MCF 10A (cell line): ENCODE data around the gene MAP3K2. TPM values are rescaled to one million over a fixed set of nuclear protein-coding genes. Genes with fewer than 3 reads are reported as not detected.
A peak's percentile ranks its signal among the peaks of the same experiment; 100 is the strongest.
"Not testable (repeated sequence)": the region's sequence is repeated elsewhere in the genome, so short reads cannot be mapped to it uniquely, and the experiment has no call there.

Source experiments
- BruUV-seq: library from RNA; stranded (reverse); fragments of 400-500 nt; replicated peaks from 2 replicates; lab custom pipeline; 2021; lab: Mats Ljungman, UMichigan
- CTCF ChIA-PET: fragments of 300-600 bp; sonication (Branson Sonifier 250); formaldehyde crosslinking; extraction: SDS; loops from one replicate; lab custom pipeline; 2021; ENCODE audit warnings: antibody characterized with exemption, inconsistent platforms; lab: Yijun Ruan, JAX
- POLR2A ChIA-PET: fragments of 300-600, 350-650 bp; sonication (Branson Sonifier 250); formaldehyde crosslinking; extraction: SDS; loops from one replicate; lab custom pipeline; 2020; ENCODE audit warnings: antibody characterized with exemption, inconsistent platforms; lab: Yijun Ruan, JAX
- DNase-seq: peaks from one replicate; pipeline ENCODE4 v3.0.0-alpha.2; 2018; ENCODE audit not compliant: unreplicated experiment
- H3K27ac Mint-ChIP-seq: one replicate; pipeline ENCODE4 v1.8.0; 2022; ENCODE audit warnings: mild to moderate bottlenecking, low read depth, mixed read lengths; ENCODE audit not compliant: unreplicated experiment
- H3K27me3 Mint-ChIP-seq: one replicate; pipeline ENCODE4 v1.8.0; 2022; ENCODE audit warnings: mixed read lengths; ENCODE audit not compliant: insufficient read depth, unreplicated experiment
- H3K36me3 Mint-ChIP-seq: one replicate; pipeline ENCODE4 v1.8.0; 2022; ENCODE audit warnings: mild to moderate bottlenecking, moderate library complexity, mixed read lengths; ENCODE audit not compliant: insufficient read depth, unreplicated experiment
- H3K4me1 Mint-ChIP-seq: one replicate; pipeline ENCODE4 v1.8.0; 2022; ENCODE audit warnings: mixed read lengths; ENCODE audit not compliant: insufficient read depth, unreplicated experiment
- H3K4me3 Mint-ChIP-seq: one replicate; pipeline ENCODE4 v1.8.0; 2022; ENCODE audit warnings: mild to moderate bottlenecking, moderate library complexity, mixed read lengths; ENCODE audit not compliant: unreplicated experiment
- H3K9me3 Mint-ChIP-seq: one replicate; pipeline ENCODE4 v1.8.0; 2022; ENCODE audit warnings: mixed read lengths; ENCODE audit not compliant: unreplicated experiment
- intact Hi-C: fragments of 100-400 bp; cut with micrococcal nuclease; formaldehyde crosslinking; loops from 2 replicates; pipeline ENCODE4 v1.14.1; 2022
- total RNA-seq: library from RNA; stranded (reverse); gene quantifications from 2 replicates; pipeline ENCODE4 v1.2.3, GENCODE V29; 2022
- TF ChIP-seq, protein P1 (sequence below): fragments of 200-600 bp; IDR thresholded peaks from one replicate; pipeline ENCODE4 v1.8.0; 2022; ENCODE audit warnings: antibody characterized with exemption, mild to moderate bottlenecking; ENCODE audit not compliant: unreplicated experiment

The MAP3K2 gene
- total RNA-seq, 1 experiment from 2014 or later, result 62.9 TPM

DNA sequence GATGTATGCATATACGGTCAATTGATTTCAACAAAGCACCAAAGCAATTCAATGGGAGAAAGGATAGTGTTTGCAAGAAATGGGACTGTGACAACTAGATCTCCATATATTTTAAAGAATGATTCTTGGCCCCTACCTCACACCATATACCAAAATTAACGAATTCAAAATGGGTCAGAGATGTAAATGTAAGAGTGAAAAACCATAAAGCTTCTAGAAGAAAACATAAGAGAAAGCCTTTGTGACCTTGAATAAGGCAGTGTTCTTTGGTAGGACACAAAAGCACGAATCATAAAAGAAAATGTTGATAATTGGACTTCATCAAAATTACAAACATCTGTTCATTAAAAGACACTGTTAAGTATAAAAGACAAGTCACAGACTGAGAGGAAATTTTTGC, 25.4 kb upstream of the MAP3K2 start:
- no TSS peak for BruUV-seq
- ChIA-PET CTCF (interaction anchor here (1.0 to 3.6 kb wide), 3 partner anchors 9 to 66 kb away, joined by 3 to 21 read pairs (median 4); no protein-coding TSS in a partner anchor), POLR2A (interaction anchor here (1.3 to 7.5 kb wide), 6 partner anchors 11 to 113 kb away, joined by 4 to 57 read pairs (median 8); partner anchors contain the start of genes IWS1 and MAP3K2)
- Mint-ChIP-seq H3K27ac (no peak overlapping the region), H3K9me3 (no peaks in the 10 kb centered on the region), H3K27me3 (no peaks in the 10 kb centered on the region), H3K36me3 (no peaks in the 10 kb centered on the region), H3K4me3 (no peak overlapping the region), H3K4me1 (peaks cover 30% of the 10 kb centered on the region)
- no peak for DNase-seq
- intact Hi-C loops, result no loop called here
- TF ChIP-seq, protein P1, sequence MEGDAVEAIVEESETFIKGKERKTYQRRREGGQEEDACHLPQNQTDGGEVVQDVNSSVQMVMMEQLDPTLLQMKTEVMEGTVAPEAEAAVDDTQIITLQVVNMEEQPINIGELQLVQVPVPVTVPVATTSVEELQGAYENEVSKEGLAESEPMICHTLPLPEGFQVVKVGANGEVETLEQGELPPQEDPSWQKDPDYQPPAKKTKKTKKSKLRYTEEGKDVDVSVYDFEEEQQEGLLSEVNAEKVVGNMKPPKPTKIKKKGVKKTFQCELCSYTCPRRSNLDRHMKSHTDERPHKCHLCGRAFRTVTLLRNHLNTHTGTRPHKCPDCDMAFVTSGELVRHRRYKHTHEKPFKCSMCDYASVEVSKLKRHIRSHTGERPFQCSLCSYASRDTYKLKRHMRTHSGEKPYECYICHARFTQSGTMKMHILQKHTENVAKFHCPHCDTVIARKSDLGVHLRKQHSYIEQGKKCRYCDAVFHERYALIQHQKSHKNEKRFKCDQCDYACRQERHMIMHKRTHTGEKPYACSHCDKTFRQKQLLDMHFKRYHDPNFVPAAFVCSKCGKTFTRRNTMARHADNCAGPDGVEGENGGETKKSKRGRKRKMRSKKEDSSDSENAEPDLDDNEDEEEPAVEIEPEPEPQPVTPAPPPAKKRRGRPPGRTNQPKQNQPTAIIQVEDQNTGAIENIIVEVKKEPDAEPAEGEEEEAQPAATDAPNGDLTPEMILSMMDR, result no peak

DNA sequence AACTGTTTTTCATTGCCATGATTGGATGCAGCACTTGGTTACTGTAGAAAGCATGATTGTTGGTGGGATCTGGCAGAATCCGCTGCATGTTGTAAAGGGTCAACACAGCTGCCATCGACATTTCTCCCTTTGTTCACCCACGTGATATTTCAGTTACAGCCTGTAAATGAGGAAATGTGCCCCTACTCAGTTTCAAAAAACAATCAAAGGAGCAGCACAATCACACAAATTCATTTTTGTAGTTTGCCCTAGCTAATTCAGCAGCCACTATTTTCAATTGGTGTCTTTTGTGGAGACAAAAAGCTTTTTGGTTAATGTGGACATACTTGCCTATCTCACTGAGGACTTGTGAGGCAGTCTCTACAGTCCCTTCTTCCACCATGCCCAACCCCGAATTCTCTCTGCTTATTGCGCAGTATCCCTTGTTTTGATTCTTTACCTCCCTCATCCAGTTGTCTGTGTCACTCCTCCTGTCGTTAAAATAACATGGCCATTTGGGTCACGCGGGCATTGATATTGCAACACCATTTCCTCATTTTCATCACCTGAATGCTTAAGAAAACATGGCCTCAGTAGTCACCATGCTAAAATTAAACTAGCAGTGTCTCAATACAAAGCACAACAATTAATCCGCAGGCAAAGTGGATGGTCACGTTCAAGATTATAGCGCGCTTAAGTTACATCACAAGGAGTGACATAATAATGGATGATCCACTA, 24.0 kb upstream of the MAP3K2 start:
- Mint-ChIP-seq H3K4me3 (peak overlapping the region; percentile 31), H3K4me1 (peaks cover 27% of the 10 kb centered on the region), H3K27me3 (no peaks in the 10 kb centered on the region), H3K9me3 (no peaks in the 10 kb centered on the region), H3K36me3 (no peaks in the 10 kb centered on the region), H3K27ac (peak overlapping the region; percentile 9)
- ChIA-PET POLR2A (interaction anchor here (0.8 to 7.5 kb wide), 5 partner anchors 10 to 115 kb away, joined by 3 to 57 read pairs (median 15); partner anchors contain the start of genes IWS1 and MAP3K2), CTCF (no interaction called here)
- TF ChIP-seq, protein P1, result no peak
- BruUV-seq, result no TSS peak
- intact Hi-C loops, result loop anchor here (2.0 kb wide), 1 partner anchor 25 kb away; the partner anchor contains the start of gene MAP3K2
- DNase-seq, result peak; percentile 86

DNA sequence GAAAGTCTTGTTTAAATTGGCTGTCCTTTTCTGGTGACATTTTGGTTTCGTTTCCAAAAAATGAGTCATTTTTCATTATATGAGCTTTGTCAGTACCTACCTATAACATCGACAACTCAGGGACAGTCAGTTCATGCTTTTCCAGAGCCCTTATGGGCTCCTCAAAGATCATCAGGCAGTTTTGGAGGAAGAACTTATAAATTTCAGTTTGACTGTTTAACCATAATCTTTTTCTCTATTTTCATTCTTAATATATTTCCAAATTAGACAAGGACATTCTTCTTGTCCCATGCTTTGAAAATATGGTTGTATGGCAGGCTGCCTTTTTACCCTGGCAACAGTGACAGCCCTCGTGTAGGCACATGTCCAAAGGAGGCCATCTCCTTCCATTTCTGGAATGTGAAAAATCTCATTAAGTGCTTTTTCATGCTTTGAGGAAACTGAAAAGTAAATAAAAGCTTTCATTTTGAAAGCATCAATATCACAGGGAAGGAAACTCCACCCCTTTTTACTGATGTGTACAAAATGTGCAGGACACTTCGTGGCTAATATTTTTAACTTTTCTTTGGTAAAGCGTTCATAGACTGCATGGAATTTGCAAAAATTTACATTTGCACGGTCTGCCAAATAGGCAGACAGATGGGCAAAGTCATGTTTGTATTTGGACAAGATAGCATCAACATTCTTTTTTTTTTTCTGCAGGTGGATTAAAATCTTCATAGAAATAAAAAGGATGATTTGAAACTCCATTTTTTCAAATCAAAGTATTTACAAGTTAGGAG, 23.3 kb upstream of the MAP3K2 start:
- TF ChIP-seq, protein P1, result no peak
- Mint-ChIP-seq H3K4me3 (peak overlapping the region; percentile 31), H3K27me3 (no peaks in the 10 kb centered on the region), H3K27ac (peak overlapping the region; percentile 59), H3K36me3 (no peaks in the 10 kb centered on the region), H3K4me1 (peaks cover 26% of the 10 kb centered on the region), H3K9me3 (no peaks in the 10 kb centered on the region)
- CTCF ChIA-PET, result no interaction called here
- DNase-seq, result no peak
- POLR2A ChIA-PET, result interaction anchor here (0.6 to 7.5 kb wide), 8 partner anchors 9 to 440 kb away, joined by 3 to 57 read pairs (median 4); partner anchors contain the start of genes IWS1 and MAP3K2
- no TSS peak for BruUV-seq
- intact Hi-C loops, result loop anchor here (2.0 kb wide), 1 partner anchor 24 kb away; the partner anchor contains the start of gene MAP3K2

DNA sequence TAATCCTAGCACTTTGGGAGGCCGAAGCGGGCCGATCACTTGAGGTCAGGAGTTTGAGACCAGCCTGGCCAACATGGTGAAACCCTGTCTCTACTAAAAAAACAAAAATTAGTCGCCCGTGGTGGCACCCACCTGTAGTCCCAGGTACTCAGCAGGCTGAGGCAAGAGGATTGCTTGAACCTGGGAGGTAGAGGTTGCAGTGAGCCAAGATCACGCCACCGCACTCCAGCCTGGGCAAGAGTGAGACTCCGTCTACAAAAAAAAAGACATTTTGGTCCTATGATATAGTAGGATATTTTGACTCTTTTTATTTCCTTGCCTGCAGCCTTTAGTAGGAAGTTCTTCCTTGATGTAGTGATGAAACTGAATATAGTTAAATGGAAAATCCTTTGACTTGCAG, 21.9 kb upstream of the MAP3K2 start:
- not testable (repeated sequence) for H3K4me3 Mint-ChIP-seq, H3K9me3 Mint-ChIP-seq, H3K27ac Mint-ChIP-seq, BruUV-seq, H3K27me3 Mint-ChIP-seq, DNase-seq, H3K36me3 Mint-ChIP-seq
- intact Hi-C loops, result loop anchor here (2.0 kb wide), 1 partner anchor 23 kb away; the partner anchor contains the start of gene MAP3K2
- peaks cover 29% of the 10 kb centered on the region for H3K4me1 Mint-ChIP-seq
- ChIA-PET CTCF (interaction anchor here (0.8 kb wide), 1 partner anchor 24 kb away, joined by 3 read pairs; no protein-coding TSS in a partner anchor), POLR2A (interaction anchor here (0.5 to 7.5 kb wide), 3 partner anchors 8 to 23 kb away, joined by 4 to 57 read pairs (median 15); partner anchors contain the start of gene MAP3K2)
